ENCODE measurements around the gene XXYLT1. TPM values are rescaled to one million over a fixed set of nuclear protein-coding genes. Genes with fewer than 3 reads are reported as not detected.

Gene XXYLT1
- total and polyA plus RNA-seq, 9 of the 15 experiments (the other 6 are each of a cell fraction or from before 2014, with no cell fraction given), result 1.9 to 18.9 (median 15.0) TPM

DNA sequence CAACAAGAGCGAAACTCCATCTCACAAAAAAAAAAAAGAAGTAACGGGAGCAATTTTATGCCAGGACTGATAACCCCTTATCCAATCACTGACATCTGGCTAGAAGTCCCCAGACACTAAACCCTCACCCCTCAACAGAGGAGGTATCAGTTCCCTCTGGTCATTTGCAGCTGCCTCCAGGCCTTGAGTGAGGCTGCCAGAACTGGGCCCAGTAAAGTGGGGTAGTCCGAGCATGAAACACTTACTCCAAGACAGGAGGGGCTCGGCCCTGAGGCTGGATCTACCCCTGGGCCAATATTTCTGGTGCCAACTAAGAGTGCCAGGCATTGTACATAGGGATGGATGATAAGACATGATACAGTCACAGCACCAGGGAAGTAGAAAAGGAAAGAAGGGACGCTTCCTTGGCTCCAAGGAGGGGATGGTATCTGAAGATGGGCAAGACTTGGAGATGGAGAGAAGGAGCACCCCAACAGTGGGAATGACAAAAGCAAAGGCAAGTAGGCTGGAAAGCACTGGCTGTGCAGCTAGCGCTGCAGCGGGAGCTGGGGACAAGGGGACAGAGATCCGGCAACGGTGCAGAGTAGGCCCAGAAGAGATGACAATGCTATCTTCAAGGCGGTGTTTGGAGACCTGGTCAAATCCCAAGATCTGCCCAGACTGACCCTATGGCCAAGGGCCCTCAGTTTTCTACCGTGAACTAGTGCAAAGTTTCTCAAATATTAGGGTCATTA, 2.2 kb downstream of the XXYLT1 start:
- Histone ChIP-seq H3K36me3 (ENCODE audit: control insufficient read depth, insufficient read depth, low read length) (peaks cover 28% of the 10 kb centered on the region; the same call in 2 of the 3 replicates), H3K4me2 (ENCODE audit: insufficient read depth, low read length) (peak overlapping the region; percentile 76; the same call in 1 of the 2 replicates), H3K27ac (ENCODE audit: extremely low read depth, low read depth, low read length) (no peak overlapping the region), H3K9me3 (replicated peaks; ENCODE audit: control insufficient read depth, insufficient read depth, low read depth, low read length) (no peaks in the 10 kb centered on the region), H3K4me1 (replicated peaks in 1 of 2; ENCODE audit: control insufficient read depth in 2 of 2, insufficient read depth in 2 of 2, low read length in 2 of 2) (peaks cover 22 to 27% of the 10 kb centered on the region in 2 experiments), H3K79me2 (ENCODE audit: control insufficient read depth, insufficient read depth, low read length) (peaks cover 48% of the 10 kb centered on the region), H3K4me3 (no peak overlapping the region), H3K27me3 (ENCODE audit: control insufficient read depth in 2 of 2, insufficient read depth in 2 of 2, low read length in 2 of 2) (no peaks in the 10 kb centered on the region), H2AFZ (ENCODE audit: low read depth, low read length) (no peak overlapping the region), H3K9me1 (ENCODE audit: control insufficient read depth, insufficient read depth, low read length) (no peaks in the 10 kb centered on the region), H4K20me1 (replicated peaks; ENCODE audit: control insufficient read depth, insufficient read depth, low read length) (peaks cover 5% of the 10 kb centered on the region; the same call in 1 of the 2 replicates), H3K9ac (ENCODE audit: insufficient read depth in 1 of 2, low read depth in 2 of 2, low read length in 2 of 2) (no peak overlapping the region; a peak in 1 of 4 replicates)
- in situ Hi-C loops (cut with MboI) (loop anchor here (5.0 kb wide), 1 partner anchor 586 kb away; no protein-coding TSS in a partner anchor), intact Hi-C loops (cut with micrococcal nuclease) (loop anchor here (10.0 kb wide), 1 partner anchor 934 kb away; no protein-coding TSS in a partner anchor)
- POLR2A ChIA-PET, result no interaction called here
- no peak for FAIRE-seq
- TF ChIP-seq SIRT6 (IDR thresholded peaks at IDR 0.05; ENCODE audit: low read depth, low read length), result no peak
- TF ChIP-seq ZNF121 (CRISPR knock-in tag; conservative IDR thresholded peaks at IDR 0.05), result no peak
- no peak for TF ChIP-seq ZNF277 (CRISPR knock-in tag; IDR thresholded peaks at IDR 0.05; ENCODE audit: borderline replicate concordance)
- TF ChIP-seq RERE (CRISPR knock-in tag; IDR thresholded peaks at IDR 0.05; ENCODE audit: borderline replicate concordance), result no peak
- no peak for TF ChIP-seq RBM25 (IDR thresholded peaks at IDR 0.05; ENCODE audit: low read depth, low read length, severe bottlenecking)
- no peak for TF ChIP-seq NUFIP1 (IDR thresholded peaks at IDR 0.05; ENCODE audit: partially characterized antibody)
- TF ChIP-seq ZBTB33 (CRISPR knock-in tag; IDR thresholded peaks at IDR 0.05), result peak; percentile 24; the same call in 1 of the 2 replicates
- no peak for TF ChIP-seq ZNF76 (CRISPR knock-in tag; IDR thresholded peaks at IDR 0.05; ENCODE audit: borderline replicate concordance)
- WGBS (ENCODE audit: insufficient coverage, low coverage, missing lambda C conversion rate), result 80% methylated on average over 9 of the region's 11 CpGs
- no TSS peak for BruUV-seq (replicated peaks)
- no peak for ATAC-seq
- CTCF ChIA-PET (ENCODE audit: low intra/inter-chr PET ratio), result no interaction called here
- no peak for DNase-seq (ENCODE audit: extremely low read depth in 1 of 4, low spot score in 3 of 4)

All from K562 (cell line).